PC-3 (cell line): ENCODE data around the gene DEFB113.

Source experiments
- EZH2 ChIP-seq: fragments of 300-600 bp; sonication (generic); IDR thresholded peaks from one replicate; pipeline ENCODE4 v1.6.1; 2017; ENCODE audit warnings: antibody characterized with exemption, mild to moderate bottlenecking, low read length; ENCODE audit not compliant: unreplicated experiment
- EZH2phosphoT487 ChIP-seq: fragments of 300-600 bp; sonication (generic); IDR thresholded peaks from 2 replicates; pipeline ENCODE4 v1.6.1; 2018; ENCODE audit warnings: mild to moderate bottlenecking, antibody characterized with exemption, low read length, borderline replicate concordance
- TF ChIP-seq, protein P1 (sequence below): fragments of 300-600 bp; sonication (generic); conservative IDR thresholded peaks from 2 replicates; pipeline ENCODE4 v1.5.1; 2017; ENCODE audit warnings: antibody characterized with exemption, low read depth, mild to moderate bottlenecking, low read length

DNA sequence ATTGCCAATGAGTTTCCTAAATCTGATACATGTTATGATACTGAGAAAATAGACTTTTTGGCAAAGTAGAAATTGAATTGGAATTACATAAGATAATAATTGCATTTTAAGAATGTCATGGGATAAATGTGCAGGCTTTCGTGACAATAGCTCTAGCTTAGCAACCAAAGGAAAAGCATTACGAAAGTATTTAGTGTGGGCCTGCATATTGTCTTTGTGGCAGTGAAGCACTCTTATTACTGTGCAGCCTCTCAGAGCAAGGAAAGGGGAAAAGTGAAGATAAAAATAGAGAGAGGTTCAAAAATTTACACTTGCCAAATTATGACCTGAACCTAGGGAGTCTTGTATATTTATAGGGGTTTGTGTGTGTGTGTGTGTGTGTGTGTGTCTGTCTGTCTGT is 12.6 kb upstream of the DEFB113 start:
- TF ChIP-seq, protein P1, sequence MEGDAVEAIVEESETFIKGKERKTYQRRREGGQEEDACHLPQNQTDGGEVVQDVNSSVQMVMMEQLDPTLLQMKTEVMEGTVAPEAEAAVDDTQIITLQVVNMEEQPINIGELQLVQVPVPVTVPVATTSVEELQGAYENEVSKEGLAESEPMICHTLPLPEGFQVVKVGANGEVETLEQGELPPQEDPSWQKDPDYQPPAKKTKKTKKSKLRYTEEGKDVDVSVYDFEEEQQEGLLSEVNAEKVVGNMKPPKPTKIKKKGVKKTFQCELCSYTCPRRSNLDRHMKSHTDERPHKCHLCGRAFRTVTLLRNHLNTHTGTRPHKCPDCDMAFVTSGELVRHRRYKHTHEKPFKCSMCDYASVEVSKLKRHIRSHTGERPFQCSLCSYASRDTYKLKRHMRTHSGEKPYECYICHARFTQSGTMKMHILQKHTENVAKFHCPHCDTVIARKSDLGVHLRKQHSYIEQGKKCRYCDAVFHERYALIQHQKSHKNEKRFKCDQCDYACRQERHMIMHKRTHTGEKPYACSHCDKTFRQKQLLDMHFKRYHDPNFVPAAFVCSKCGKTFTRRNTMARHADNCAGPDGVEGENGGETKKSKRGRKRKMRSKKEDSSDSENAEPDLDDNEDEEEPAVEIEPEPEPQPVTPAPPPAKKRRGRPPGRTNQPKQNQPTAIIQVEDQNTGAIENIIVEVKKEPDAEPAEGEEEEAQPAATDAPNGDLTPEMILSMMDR, result no peak
- no peak for TF ChIP-seq EZH2
- no peak for TF ChIP-seq EZH2phosphoT487
